ENCODE data around the gene ASPHD1.

ASPHD1 gene

DNA sequence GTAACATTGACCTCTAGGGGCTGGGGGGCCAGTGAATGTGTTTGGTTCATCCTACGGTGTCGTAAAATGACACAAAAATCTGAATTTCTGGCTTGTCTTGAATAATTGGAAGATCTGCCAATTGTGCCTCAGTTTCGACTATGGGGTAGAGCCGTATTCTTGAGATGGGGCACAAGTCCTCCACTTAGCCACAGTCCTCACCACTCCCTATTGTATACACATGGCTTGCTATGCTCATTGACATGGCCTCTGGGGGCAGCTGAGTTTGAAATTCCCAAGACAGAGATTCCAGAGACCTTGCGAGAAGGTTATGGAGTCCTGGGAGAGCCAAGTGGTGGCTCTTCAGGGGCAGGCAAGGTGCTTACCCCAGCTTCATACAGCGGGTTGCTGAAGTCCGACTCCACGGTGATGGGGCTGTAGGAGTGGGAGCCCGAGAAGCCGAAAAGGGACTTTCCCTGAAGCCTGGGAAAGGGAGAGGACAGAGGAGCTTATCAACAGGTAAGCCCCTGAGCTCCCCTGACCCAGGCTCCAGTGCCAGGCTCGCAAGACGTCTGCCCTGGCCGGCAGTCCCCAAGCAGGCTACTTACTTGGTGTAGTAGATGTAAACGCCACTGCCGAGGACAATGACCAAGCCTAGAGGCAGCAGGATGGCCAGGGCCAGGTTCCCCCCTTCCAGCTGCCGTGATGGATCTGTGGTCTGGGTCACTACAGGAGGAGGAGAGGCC, 28.3 kb upstream of the ASPHD1 start:
- no peak for TF ChIP-seq CTCF (conservative IDR thresholded peaks at IDR 0.05; ENCODE audit: low read depth, low read length)
- H3K4me3 ChIP-seq (ENCODE audit: low read length): no peak overlapping the region
- no peak for DNase-seq (ENCODE audit: low read depth)

- TF ChIP-seq CTCF (conservative IDR thresholded peaks at IDR 0.05; ENCODE audit: low read depth, low read length): no peak
- DNase-seq (ENCODE audit: low read depth): no peak
- H3K4me3 ChIP-seq (ENCODE audit: low read length): no peak overlapping the region
Observed at GRCh38 chr16:29873319-29873718, 27.0 kb upstream of the ASPHD1 start.

DNA sequence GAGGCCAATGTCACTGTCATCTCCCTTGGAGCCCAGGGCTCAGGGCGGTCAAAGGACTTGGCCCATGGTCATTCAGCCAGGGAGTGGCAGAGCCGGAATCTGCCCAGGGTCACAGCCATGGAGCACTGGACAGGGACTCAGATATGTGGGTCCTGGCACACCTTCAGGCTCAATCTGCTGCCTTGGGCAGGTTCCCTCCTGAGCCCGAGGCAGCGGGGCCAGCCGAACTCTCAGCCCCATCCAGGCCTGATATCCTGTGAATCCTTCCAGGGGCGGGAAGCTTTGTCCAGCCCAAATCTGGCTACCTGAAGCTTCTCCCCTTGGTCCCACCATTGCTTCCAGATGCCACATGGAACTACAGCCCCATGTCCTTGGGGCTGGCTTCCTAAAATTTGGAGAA, 25.1 kb upstream of the ASPHD1 start:
- no peak for TF ChIP-seq CTCF (conservative IDR thresholded peaks at IDR 0.05; ENCODE audit: low read depth, low read length)
- no peak for DNase-seq (ENCODE audit: low read depth)
- no peak overlapping the region for H3K4me3 ChIP-seq (ENCODE audit: low read length)

- no peak for DNase-seq (ENCODE audit: low read depth)
- no peak overlapping the region for H3K4me3 ChIP-seq (ENCODE audit: low read length)
- TF ChIP-seq CTCF (conservative IDR thresholded peaks at IDR 0.05; ENCODE audit: low read depth, low read length): no peak
Observed at GRCh38 chr16:29876217-29876593, 24.1 kb upstream of the ASPHD1 start.

GRCh38 chr16:29876594-29877249, 23.6 kb upstream of the ASPHD1 start:
- H3K4me3 ChIP-seq (ENCODE audit: low read length): no peak overlapping the region
- DNase-seq (ENCODE audit: low read depth): no peak
- no peak for TF ChIP-seq CTCF (conservative IDR thresholded peaks at IDR 0.05; ENCODE audit: low read depth, low read length)

GRCh38 chr16:29877266-29877961, 22.9 kb upstream of the ASPHD1 start:
- H3K4me3 ChIP-seq (ENCODE audit: low read length): no peak overlapping the region
- DNase-seq (ENCODE audit: low read depth): no peak
- TF ChIP-seq CTCF (conservative IDR thresholded peaks at IDR 0.05; ENCODE audit: low read depth, low read length): no peak
